Measurements from ENCODE around the gene TESK1. TPM values are rescaled to one million over a fixed set of nuclear protein-coding genes. Genes with fewer than 3 reads are reported as not detected.
"Not testable (repeated sequence)": the region's sequence is repeated elsewhere in the genome, so short reads cannot be mapped to it uniquely, and the experiment has no call there.

TESK1 gene
- total RNA-seq, 1 experiment from 2014 or later, result 27.9 TPM

GRCh38 chr9:35629597-35629996 is 24.5 kb downstream of the TESK1 start:
- intact Hi-C loops (cut with micrococcal nuclease; ENCODE audit: unreplicated experiment), result no loop called here
- no TSS peak for BruUV-seq (replicated peaks)
- Mint-ChIP-seq H3K4me1 (ENCODE audit: low read depth, unreplicated experiment) (no peaks in the 10 kb centered on the region), H3K4me3 (ENCODE audit: unreplicated experiment) (no peak overlapping the region), H3K27me3 (ENCODE audit: insufficient read depth, unreplicated experiment) (no peaks in the 10 kb centered on the region), H3K36me3 (ENCODE audit: insufficient read depth, unreplicated experiment) (no peaks in the 10 kb centered on the region), H3K9me3 (ENCODE audit: unreplicated experiment) (no peaks in the 10 kb centered on the region), H3K27ac (ENCODE audit: unreplicated experiment) (no peak overlapping the region)
- no peak for TF ChIP-seq CTCF (IDR thresholded peaks at IDR 0.05; ENCODE audit: insufficient read depth in 1 of 2, low read depth in 1 of 2, low read length in 1 of 2, severe bottlenecking in 1 of 2, unreplicated experiment in 1 of 2)
- ChIA-PET CTCF (no interaction called here), POLR2A (interaction anchor here (0.7 kb wide), 1 partner anchor 13 kb away, joined by 6 read pairs; no protein-coding TSS in a partner anchor)
- no peak for DNase-seq
- Histone ChIP-seq H3K27me3 (replicated peaks; ENCODE audit: control insufficient read depth, insufficient read depth, low read length) (no peaks in the 10 kb centered on the region), H3K9me3 (no peaks in the 10 kb centered on the region), H3K4me3 (ENCODE audit: low read depth, low read length) (no peak overlapping the region), H3K36me3 (ENCODE audit: control insufficient read depth, insufficient read depth, low read length) (no peaks in the 10 kb centered on the region), H3K4me1 (no peaks in the 10 kb centered on the region)

GRCh38 chr9:35635730-35636129 is 30.7 kb downstream of the TESK1 start:
- H3K36me3 ChIP-seq (ENCODE audit: control insufficient read depth, insufficient read depth, low read length), result no peaks in the 10 kb centered on the region
- BruUV-seq (replicated peaks), result no TSS peak
- H3K4me3 ChIP-seq (ENCODE audit: low read depth, low read length), result no peak overlapping the region
- intact Hi-C loops (cut with micrococcal nuclease; ENCODE audit: unreplicated experiment), result no loop called here
- no peak for DNase-seq
- no peak overlapping the region for H3K27ac Mint-ChIP-seq (ENCODE audit: unreplicated experiment)
- no peaks in the 10 kb centered on the region for H3K9me3 Mint-ChIP-seq (ENCODE audit: unreplicated experiment)
- no peaks in the 10 kb centered on the region for H3K4me1 ChIP-seq
- H3K9me3 ChIP-seq, result no peaks in the 10 kb centered on the region
- H3K27me3 Mint-ChIP-seq (ENCODE audit: insufficient read depth, unreplicated experiment), result no peaks in the 10 kb centered on the region
- H3K27me3 ChIP-seq (replicated peaks; ENCODE audit: control insufficient read depth, insufficient read depth, low read length), result no peaks in the 10 kb centered on the region
- H3K4me3 Mint-ChIP-seq (ENCODE audit: unreplicated experiment), result no peak overlapping the region
- ChIA-PET CTCF (no interaction called here), POLR2A (no interaction called here)
- no peak for TF ChIP-seq CTCF (IDR thresholded peaks at IDR 0.05; ENCODE audit: insufficient read depth in 1 of 2, low read depth in 1 of 2, low read length in 1 of 2, severe bottlenecking in 1 of 2, unreplicated experiment in 1 of 2)
- H3K4me1 Mint-ChIP-seq (ENCODE audit: low read depth, unreplicated experiment), result no peaks in the 10 kb centered on the region
- H3K36me3 Mint-ChIP-seq (ENCODE audit: insufficient read depth, unreplicated experiment), result peaks cover 6% of the 10 kb centered on the region

- Histone ChIP-seq H3K4me1 (no peaks in the 10 kb centered on the region), H3K4me3 (ENCODE audit: low read depth, low read length) (no peak overlapping the region), H3K27me3 (replicated peaks; ENCODE audit: control insufficient read depth, insufficient read depth, low read length) (no peaks in the 10 kb centered on the region), H3K9me3 (no peaks in the 10 kb centered on the region), H3K36me3 (ENCODE audit: control insufficient read depth, insufficient read depth, low read length) (no peaks in the 10 kb centered on the region)
- ChIA-PET CTCF (no interaction called here), POLR2A (no interaction called here)
- H3K27me3 Mint-ChIP-seq (ENCODE audit: insufficient read depth, unreplicated experiment), result no peaks in the 10 kb centered on the region
- H3K36me3 Mint-ChIP-seq (ENCODE audit: insufficient read depth, unreplicated experiment), result peaks cover 6% of the 10 kb centered on the region
- intact Hi-C loops (cut with micrococcal nuclease; ENCODE audit: unreplicated experiment), result no loop called here
- H3K4me3 Mint-ChIP-seq (ENCODE audit: unreplicated experiment), result no peak overlapping the region
- H3K9me3 Mint-ChIP-seq (ENCODE audit: unreplicated experiment), result no peaks in the 10 kb centered on the region
- no peak overlapping the region for H3K27ac Mint-ChIP-seq (ENCODE audit: unreplicated experiment)
- H3K4me1 Mint-ChIP-seq (ENCODE audit: low read depth, unreplicated experiment), result no peaks in the 10 kb centered on the region
- BruUV-seq (replicated peaks), result no TSS peak
- no peak for TF ChIP-seq CTCF (IDR thresholded peaks at IDR 0.05; ENCODE audit: insufficient read depth in 1 of 2, low read depth in 1 of 2, low read length in 1 of 2, severe bottlenecking in 1 of 2, unreplicated experiment in 1 of 2)
- no peak for DNase-seq
These were observed 31.2 kb downstream of the TESK1 start for GRCh38 chr9:35636135-35636876.

GRCh38 chr9:35636877-35637246 is 31.8 kb downstream of the TESK1 start:
- POLR2A ChIA-PET; H3K9me3 Mint-ChIP-seq (ENCODE audit: unreplicated experiment); H3K4me3 Mint-ChIP-seq (ENCODE audit: unreplicated experiment); H3K27me3 Mint-ChIP-seq (ENCODE audit: insufficient read depth, unreplicated experiment); H3K27ac Mint-ChIP-seq (ENCODE audit: unreplicated experiment); intact Hi-C loops (cut with micrococcal nuclease; ENCODE audit: unreplicated experiment); CTCF ChIA-PET; BruUV-seq (replicated peaks); H3K4me1 ChIP-seq; H3K36me3 Mint-ChIP-seq (ENCODE audit: insufficient read depth, unreplicated experiment); H3K36me3 ChIP-seq (ENCODE audit: control insufficient read depth, insufficient read depth, low read length); H3K4me3 ChIP-seq (ENCODE audit: low read depth, low read length); DNase-seq; H3K27me3 ChIP-seq (replicated peaks; ENCODE audit: control insufficient read depth, insufficient read depth, low read length); H3K4me1 Mint-ChIP-seq (ENCODE audit: low read depth, unreplicated experiment); H3K9me3 ChIP-seq: not testable (repeated sequence)

- H3K9me3 Mint-ChIP-seq (ENCODE audit: unreplicated experiment); H3K4me3 ChIP-seq (ENCODE audit: low read depth, low read length); H3K36me3 ChIP-seq (ENCODE audit: control insufficient read depth, insufficient read depth, low read length); BruUV-seq (replicated peaks); H3K9me3 ChIP-seq; H3K27ac Mint-ChIP-seq (ENCODE audit: unreplicated experiment); CTCF ChIA-PET; H3K27me3 ChIP-seq (replicated peaks; ENCODE audit: control insufficient read depth, insufficient read depth, low read length); H3K36me3 Mint-ChIP-seq (ENCODE audit: insufficient read depth, unreplicated experiment); DNase-seq; H3K4me1 Mint-ChIP-seq (ENCODE audit: low read depth, unreplicated experiment); POLR2A ChIA-PET; H3K4me1 ChIP-seq; H3K4me3 Mint-ChIP-seq (ENCODE audit: unreplicated experiment); intact Hi-C loops (cut with micrococcal nuclease; ENCODE audit: unreplicated experiment); H3K27me3 Mint-ChIP-seq (ENCODE audit: insufficient read depth, unreplicated experiment): not testable (repeated sequence)
These were observed 32.4 kb downstream of the TESK1 start for GRCh38 chr9:35637427-35637955.

Measured in Caco-2 (cell line).